AG08395 (cell line): ENCODE data around the gene FBXO27.
"Not testable (repeated sequence)": the region's sequence is repeated elsewhere in the genome, so short reads cannot be mapped to it uniquely, and the experiment has no call there.

Experiments used
- DNase-seq: peaks from one replicate; pipeline ENCODE4 v3.0.0; 2012; ENCODE audit warnings: mixed read lengths, low spot score

FBXO27 gene, protein sequence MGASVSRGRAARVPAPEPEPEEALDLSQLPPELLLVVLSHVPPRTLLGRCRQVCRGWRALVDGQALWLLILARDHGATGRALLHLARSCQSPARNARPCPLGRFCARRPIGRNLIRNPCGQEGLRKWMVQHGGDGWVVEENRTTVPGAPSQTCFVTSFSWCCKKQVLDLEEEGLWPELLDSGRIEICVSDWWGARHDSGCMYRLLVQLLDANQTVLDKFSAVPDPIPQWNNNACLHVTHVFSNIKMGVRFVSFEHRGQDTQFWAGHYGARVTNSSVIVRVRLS

DNA sequence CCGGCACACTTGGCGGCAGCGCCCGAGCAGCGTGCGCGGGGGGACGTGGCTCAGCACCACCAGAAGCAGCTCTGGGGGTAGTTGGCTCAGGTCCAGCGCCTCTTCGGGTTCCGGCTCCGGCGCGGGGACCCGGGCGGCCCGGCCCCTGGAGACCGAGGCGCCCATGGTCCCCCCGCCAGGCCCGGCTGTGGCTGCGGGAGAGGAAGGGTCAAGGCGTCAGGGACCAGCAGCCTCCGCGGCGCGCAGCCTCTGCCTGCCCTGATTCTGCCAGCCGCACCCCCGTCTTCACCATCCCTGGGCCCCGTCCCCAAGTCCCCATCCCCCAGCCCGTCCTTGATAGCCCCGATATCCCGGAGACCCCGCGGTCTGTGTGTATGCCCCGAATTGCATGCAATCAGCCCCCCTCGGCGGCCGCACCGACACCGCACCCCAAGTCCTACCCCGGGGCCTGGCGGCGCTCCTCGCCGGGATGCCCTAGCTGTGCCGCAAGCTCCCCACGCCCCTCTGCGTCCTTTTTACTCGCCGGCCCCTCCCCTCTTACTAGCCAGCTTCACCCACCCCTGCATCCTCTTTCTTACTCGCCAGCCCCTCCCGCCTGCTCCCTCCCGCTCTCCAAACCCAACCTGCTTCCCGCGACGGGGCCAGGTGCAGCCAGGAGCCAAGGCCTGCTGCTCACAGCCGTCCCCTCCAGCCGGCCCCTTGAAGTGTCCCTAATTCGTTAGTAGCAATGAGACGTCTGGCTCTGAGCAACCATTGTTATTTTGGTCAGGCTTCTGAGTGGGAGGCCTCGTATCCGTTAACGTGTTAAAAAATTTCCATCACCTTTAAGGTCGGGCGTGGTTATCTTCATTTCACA lies at the start of gene FBXO27:
FBXO27 (minus strand) TSS at position 487 of the 856 bp plus-strand sequence; CDS start at position 165, 322 bp downstream.
- no peak for DNase-seq

DNA sequence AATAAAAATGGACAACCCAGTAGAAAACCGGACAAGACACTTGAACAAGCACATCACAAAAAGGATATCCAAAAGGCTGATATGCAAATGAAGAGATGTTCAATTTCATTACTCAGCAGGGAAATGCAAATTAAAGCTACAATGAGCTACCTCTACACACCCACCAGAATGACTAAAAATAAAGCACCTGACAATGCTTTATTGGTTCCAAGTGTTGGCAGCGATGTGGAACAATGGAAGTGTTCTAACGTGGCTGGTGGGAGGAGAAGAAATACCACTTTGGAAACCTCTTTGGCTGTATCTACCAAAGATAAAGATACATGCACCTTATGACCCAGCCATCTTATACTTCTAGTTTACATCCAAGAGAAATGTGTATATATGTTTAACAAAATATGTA lies 48.1 kb upstream of the FBXO27 start:
- DNase-seq: no peak

- DNase-seq: peak; percentile 92
Measured at GRCh38 chr19:39078436-39079200, 46.3 kb upstream of the FBXO27 start.

- DNase-seq: no peak
Measured at GRCh38 chr19:39077323-39077722, 45.0 kb upstream of the FBXO27 start.

DNA sequence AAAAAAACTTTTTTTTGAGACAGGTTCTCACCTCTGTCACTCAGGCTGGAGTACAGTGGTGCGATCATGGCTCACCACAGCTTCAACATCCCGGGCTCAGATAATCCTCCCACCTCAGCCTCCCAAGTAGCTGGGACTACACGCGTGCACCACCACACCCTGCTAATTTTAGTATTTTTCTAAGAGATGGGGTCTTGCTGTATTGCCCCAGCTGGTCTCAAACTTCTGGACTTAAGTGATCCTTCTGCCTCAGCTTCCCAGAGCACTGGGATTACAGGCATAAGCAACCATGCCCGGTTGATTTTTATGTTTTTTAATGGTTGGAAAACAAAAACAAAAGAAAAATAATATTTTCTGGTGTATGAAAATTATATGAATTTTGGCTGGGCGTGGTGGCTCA lies 42.6 kb upstream of the FBXO27 start:
- no peak for DNase-seq

DNA sequence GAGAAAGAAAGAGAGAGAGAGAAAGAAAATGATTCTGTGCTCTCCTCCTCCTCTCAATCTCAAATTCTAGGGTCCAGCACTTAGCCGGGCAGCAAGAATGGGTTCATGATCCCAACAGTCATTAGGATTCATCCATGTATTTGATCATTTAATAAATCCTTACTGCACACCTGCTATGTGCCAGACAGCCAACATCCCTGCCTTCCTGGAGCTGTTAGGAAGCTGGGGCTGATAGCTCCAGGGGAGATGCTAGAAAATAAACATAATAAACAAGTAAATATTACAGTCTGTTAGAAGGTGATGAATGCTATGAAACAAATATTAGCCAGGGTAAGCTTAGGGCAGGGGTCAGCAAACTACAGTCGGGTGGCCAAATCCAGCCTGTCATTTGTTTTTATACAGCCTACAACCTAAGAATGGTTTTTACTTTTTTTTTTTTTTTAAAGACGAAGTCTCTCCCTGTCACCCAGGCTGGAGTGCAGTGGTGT lies 41.9 kb upstream of the FBXO27 start:
- no peak for DNase-seq

GRCh38 chr19:39070888-39071287 lies 38.5 kb upstream of the FBXO27 start:
- DNase-seq: no peak

- DNase-seq: not testable (repeated sequence)
Measured at GRCh38 chr19:39068259-39068658, 35.9 kb upstream of the FBXO27 start.

- no peak for DNase-seq
Measured at GRCh38 chr19:39067104-39067503, 34.8 kb upstream of the FBXO27 start.

DNA sequence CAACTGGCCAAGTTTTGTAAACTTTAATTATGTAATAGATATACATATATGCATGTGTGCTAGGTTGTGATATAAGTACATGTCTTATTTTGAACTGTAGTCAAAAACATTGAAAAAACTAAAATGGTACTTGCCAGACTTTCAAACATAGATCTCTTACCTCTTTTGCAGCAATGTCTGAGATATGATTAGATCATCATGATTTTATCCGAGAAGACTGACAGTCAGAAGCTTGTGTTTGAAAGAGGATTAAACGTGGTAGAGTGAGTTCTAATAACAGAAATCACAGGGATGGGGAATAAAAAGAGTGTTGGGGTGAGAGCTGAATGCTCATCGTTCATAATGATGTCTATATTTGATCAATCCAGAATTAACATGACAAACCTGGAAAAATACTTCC lies 33.6 kb upstream of the FBXO27 start:
- DNase-seq: no peak

- DNase-seq: no peak
Measured at GRCh38 chr19:39064405-39064804, 32.1 kb upstream of the FBXO27 start.

DNA sequence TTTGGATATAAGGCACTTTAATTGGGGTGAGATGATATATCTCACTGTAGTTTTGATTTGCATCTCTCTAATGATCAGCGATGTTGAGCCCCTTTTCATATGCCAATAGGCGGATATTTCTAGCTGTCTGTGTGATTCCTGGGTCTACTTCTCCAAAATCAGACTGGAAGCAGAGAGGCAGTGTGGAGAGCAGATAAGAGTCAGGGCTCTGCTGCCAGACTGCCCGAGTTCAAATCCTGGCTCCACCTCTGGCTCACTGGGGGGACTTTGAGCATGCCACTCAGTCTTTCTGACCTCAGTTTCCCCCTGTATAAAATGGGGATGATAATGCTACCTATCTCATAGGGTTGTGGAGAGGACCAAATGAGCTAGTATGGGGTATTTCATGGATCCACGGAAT lies 27.8 kb upstream of the FBXO27 start:
- DNase-seq: no peak

DNA sequence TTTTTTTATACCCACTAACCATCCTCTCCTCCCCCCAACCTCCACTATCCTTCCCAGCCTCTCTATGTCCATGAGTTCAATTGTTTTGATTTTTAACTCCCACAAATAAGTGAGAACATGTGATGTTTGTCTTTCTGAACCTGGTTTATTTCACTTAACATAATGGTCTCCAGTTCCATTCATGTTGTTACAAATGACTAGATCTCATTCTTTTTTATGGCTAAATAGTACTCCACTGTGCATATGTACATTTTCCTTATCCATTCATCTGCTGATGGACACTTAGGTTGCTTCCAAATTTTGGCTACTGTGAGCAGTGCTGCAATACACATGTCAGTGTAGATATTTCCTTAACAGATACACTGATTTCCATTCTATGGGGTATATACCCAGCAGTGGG lies 27.0 kb upstream of the FBXO27 start:
- DNase-seq: no peak

DNA sequence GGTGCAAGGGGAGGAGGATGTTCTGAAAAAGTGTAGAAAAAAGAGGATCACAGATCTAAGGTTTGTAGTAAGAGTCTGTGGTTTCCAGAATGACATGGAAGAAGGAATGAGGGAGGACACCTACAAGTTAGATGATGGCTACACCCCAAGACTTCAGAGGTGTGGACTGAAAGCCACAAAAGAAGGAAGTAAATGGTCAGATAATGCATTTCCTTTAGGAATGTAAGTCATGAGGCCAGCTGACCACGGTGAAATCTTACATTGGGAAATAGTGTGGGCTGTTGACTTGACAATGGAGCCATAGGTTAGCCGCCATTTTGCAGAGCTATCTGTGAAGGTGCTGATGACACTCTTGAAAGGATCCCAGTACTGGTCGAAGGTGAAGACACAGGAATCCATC lies 25.3 kb upstream of the FBXO27 start:
- no peak for DNase-seq

- DNase-seq: no peak
Measured at GRCh38 chr19:39054091-39054470, 21.7 kb upstream of the FBXO27 start.

- no peak for DNase-seq
Measured at GRCh38 chr19:39053276-39054090, 21.1 kb upstream of the FBXO27 start.

- no peak for DNase-seq
Measured at GRCh38 chr19:39052846-39053245, 20.5 kb upstream of the FBXO27 start.

DNA sequence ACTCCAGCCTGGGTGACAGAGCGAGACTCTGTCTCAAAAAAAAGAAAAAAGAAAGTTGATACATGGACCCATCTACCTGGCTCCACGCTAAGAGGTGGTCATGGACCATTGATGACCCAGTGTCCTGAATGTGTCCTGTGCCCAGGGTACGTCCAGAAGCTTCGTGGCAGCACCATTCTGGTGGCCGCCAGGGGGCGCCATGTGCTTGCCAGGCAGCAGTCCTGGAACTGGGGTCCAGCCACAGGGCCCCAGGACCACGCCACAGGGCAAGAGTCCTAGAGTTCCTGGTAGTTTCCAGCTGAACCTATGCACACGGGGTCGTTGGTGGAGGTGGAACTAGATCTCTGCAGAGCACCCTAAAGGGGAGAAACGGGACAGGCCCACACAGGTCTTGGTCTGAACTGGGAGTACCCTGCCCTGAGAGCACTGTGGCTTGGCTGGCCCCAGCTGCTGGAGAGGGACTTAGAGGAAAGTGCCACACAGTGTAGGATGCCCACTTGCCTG lies 19.9 kb upstream of the FBXO27 start:
- peak; percentile 53 for DNase-seq

GRCh38 chr19:39047073-39047472 lies 14.7 kb upstream of the FBXO27 start:
- no peak for DNase-seq

GRCh38 chr19:39046037-39046821 lies 13.9 kb upstream of the FBXO27 start:
- DNase-seq: no peak

DNA sequence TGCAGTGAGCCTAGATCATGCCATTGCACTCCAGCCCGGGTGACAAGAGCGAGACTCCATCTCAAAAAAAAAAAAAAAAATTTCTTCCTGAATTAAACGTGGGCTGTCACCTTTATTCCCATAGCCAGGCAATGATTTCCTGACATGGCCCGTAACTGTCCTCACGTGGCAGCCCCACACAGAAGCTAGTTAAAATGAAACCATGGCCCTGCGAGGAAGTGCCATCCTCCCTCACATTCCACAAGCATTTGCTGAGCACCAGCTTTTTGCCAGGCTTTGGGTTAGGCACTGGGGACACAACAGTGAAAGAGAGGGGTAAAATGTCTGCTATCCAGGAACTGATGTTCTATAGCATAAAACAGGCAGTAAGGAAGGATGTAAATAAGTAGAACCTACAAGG lies 13.2 kb upstream of the FBXO27 start:
- DNase-seq: no peak
